GM12873 (cell line): Measurements from ENCODE around the gene DDX54.

Experiments
- TF ChIP-seq, protein P1 (sequence below): IDR thresholded peaks from 2 replicates; pipeline ENCODE4 v1.5.1; 2012; ENCODE audit warnings: low read depth, mild to moderate bottlenecking, moderate library complexity, low read length, control low read depth; ENCODE audit not compliant: insufficient read depth; ENCODE audit errors: missing control alignments

Gene DDX54, protein sequence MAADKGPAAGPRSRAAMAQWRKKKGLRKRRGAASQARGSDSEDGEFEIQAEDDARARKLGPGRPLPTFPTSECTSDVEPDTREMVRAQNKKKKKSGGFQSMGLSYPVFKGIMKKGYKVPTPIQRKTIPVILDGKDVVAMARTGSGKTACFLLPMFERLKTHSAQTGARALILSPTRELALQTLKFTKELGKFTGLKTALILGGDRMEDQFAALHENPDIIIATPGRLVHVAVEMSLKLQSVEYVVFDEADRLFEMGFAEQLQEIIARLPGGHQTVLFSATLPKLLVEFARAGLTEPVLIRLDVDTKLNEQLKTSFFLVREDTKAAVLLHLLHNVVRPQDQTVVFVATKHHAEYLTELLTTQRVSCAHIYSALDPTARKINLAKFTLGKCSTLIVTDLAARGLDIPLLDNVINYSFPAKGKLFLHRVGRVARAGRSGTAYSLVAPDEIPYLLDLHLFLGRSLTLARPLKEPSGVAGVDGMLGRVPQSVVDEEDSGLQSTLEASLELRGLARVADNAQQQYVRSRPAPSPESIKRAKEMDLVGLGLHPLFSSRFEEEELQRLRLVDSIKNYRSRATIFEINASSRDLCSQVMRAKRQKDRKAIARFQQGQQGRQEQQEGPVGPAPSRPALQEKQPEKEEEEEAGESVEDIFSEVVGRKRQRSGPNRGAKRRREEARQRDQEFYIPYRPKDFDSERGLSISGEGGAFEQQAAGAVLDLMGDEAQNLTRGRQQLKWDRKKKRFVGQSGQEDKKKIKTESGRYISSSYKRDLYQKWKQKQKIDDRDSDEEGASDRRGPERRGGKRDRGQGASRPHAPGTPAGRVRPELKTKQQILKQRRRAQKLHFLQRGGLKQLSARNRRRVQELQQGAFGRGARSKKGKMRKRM

DNA sequence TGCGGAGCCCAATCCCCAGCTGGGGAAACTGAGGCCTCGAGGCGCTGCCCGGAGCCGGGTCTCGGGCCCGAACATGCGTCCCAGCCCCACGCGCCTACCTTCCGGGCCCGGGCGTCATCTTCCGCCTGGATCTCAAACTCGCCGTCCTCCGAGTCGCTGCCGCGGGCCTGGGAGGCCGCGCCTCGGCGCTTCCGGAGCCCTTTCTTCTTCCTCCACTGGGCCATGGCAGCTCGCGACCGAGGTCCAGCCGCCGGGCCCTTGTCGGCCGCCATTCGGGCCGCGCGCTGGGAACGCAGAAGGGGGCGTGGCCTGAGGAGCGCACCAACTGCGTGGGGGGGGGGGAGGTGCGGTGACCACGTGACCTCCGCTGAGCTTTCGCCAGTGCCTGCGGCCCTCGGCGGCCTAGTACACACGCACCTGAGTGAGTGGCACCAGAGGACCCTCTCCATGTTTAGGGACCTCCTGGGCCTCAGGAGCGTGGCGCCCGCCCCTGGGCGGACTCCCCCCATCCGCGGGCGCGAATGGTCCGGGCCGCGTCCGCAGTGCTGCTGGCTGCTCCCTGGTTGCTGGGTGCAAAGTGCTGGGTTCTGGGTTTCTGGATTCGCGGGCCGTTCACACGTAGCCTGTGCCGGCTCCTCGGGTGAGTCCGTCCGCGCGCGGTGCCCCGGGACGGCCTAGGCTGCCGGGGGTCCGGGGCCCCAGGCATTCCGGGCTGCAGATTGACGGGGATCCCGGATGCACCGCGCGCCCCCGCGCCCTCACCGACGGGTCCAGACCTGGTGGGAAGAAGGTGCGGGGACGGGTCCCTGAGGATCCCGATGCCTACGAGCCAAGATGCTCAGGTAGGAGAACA, at the start of gene DDX54, which contains the start of gene RITA1:
TSS of gene DDX54 (minus strand) at position 299 of the 853 bp plus-strand sequence. CDS start at position 272, 27 bp downstream.
TSS of gene RITA1 (plus strand) at position 542 of the 853 bp plus-strand sequence. CDS start 1,026 bp downstream, outside the sequence.
- TF ChIP-seq, protein P1, sequence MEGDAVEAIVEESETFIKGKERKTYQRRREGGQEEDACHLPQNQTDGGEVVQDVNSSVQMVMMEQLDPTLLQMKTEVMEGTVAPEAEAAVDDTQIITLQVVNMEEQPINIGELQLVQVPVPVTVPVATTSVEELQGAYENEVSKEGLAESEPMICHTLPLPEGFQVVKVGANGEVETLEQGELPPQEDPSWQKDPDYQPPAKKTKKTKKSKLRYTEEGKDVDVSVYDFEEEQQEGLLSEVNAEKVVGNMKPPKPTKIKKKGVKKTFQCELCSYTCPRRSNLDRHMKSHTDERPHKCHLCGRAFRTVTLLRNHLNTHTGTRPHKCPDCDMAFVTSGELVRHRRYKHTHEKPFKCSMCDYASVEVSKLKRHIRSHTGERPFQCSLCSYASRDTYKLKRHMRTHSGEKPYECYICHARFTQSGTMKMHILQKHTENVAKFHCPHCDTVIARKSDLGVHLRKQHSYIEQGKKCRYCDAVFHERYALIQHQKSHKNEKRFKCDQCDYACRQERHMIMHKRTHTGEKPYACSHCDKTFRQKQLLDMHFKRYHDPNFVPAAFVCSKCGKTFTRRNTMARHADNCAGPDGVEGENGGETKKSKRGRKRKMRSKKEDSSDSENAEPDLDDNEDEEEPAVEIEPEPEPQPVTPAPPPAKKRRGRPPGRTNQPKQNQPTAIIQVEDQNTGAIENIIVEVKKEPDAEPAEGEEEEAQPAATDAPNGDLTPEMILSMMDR: no peak

DNA sequence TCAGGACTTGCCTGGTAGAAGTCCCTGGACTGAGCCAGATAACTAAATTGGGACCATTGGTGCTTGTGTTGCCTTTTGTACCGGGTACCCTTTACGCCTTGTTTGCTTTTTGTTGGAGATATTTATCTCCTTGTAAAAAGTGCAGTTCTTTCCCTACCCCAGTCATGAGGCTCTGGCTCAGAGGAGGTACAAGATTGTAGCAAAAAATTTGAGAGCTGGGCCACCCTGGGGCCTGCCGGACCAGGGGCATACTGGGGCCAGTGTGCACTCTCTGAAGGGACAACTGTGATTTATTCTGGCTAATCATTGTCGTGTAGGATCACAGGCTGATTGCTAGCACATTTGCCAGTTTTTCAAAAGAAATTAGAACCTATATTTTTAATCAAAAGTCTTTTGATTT, 49.2 kb upstream of the DDX54 start:
- TF ChIP-seq, protein P1: no peak

DNA sequence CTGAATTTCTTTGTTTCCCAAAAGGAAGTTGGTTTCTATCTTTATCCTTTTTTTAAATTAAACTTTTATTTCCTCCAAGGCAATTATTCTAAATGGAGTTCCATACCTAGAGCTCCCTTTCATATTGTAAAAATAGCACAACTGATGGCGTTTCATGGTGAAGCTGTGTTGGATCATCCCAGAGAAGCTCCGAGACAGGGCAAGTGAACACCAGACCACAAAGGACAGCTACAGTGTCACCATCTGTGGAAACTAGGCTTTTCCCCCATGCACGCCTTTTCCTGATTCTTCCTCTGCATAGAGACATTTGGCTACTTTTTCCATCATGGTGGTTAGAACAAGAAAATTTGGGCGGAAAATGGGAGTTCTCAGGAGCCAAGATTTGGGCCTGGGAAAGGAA, 48.7 kb upstream of the DDX54 start:
- TF ChIP-seq, protein P1: no peak

- TF ChIP-seq, protein P1: peak; percentile 56
Observed at GRCh38 chr12:113232840-113233585, 47.7 kb upstream of the DDX54 start.

DNA sequence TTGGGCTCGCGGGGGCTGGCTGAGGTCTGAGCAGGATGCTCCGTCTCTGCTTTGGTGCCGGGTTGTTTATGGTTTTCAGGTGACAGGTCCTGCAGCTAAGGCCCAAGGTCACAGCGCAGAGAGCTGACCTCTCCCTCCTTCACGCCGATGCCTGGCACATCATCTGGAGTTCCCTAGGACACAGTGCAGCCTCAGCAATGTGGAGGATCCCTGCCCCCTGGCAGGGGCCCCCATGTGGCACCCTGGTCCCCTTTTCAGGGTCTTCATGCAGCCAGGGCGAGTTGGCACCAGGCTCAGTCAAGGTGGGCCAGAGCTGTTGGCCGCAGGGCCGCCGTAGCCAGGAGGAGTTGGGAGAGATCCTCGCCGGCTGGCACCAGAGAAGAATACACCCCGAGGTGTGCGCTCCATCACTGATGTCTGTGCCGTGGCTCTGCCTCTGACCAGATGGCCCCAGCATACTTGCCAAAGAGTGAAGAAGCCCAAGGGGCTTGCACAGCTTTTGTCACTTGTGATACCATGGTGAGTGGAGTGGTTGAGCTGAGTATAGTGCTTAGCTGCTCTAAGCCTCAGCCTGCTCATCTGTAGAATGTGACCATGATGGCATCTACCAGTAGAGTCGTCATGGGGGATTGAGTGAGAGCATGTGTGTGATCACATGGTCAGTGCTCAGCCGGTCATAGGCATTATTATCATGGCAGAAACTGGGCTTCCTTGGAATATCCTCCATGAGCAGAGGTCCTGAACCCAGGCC, 47.0 kb upstream of the DDX54 start:
- TF ChIP-seq, protein P1: no peak
